GM18858 (cell line): ENCODE measurements around the gene CWC27.

Experiments
- ATAC-seq: cut with Tn5 transposase; IDR thresholded peaks from one replicate; pipeline ENCODE4 v1.9.1; 2021; ENCODE audit not compliant: unreplicated experiment

CWC27 gene

DNA sequence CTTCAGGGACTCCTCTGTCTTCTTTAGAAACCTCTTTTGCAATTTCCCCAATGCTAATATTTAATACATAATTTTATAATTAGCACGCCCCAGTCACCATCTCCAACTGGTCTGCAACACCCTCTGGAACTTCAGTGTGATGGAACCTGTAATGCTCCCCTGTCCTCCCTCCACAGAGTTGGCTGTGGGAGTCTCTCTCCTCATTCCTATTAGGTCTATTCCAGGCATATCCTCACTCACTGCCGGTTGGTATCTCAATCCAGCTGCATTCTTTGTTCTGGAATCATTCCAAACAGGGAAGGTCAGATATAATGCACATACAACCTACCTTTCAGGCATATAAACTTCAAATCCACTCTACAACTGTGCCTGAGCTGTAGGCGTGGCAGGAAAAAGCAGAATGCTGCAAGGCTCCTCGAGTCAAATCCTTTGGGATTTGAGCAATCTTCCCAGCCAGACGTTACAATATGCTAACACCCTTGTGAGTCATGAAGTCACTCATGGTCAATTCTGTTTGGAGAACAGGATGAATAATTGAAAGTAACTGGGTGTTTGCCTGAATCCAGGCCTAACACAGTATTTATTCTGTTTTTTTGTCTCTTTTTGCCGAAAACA lies 293.8 kb downstream of the CWC27 start:
- ATAC-seq, result no peak

DNA sequence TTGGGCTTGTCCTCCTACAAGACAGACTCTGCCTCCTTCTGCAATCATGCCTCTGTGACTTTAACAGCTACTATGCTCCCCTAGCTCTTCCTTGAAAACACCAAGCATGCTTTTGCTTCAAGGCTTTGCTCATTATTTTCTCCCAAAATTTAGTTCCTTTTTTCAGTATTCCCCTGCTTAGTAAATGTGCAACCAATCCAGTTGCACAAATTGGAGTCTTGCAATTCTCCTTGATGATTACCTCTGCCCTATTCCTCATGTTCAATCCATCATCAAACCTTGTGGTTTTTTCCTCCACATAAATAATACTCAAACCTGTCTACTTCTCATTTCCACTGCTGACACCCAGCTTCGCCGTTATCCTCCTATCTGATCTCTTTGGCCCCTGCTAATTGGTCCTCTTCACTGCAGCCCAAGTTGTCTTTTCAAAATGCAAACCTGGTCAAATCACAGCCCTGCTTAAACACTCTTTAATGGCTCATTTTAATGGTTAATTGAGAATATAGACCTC lies 296.3 kb downstream of the CWC27 start:
- ATAC-seq, result no peak

DNA sequence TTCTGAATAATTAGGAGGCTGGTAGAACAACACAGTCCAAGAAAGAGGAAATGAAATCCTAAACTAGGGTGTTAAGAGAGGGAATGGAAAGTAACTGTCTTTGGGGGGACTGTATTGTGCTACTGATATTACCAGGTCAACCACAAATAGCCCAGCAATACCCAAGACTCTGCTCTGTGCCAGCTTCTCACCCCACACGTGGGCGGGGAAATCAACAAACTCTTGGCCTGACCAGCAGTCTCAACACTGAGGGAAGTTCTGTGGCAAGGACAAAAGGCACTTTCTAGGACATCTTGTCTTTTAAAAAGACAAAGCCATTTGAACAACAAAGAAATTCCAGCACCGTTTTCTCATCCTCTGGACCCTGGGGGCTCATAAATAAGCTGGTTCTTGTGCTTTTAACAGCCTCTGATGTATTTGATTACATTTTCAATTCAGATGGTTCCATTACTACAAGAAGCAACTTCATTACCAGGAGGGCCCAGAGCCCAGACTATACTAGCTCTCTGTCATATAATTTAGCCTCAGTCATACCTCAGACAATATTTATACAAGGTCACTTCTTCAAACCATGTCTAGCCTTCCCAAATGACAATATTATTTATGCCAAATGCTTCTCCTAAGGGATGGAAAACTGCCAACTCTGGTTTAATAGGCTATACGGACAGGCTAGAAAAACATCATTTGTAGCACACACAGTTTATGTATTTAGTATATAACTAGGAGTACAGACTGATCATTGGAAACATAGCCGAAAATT lies 297.8 kb downstream of the CWC27 start:
- peak; percentile 81 for ATAC-seq

DNA sequence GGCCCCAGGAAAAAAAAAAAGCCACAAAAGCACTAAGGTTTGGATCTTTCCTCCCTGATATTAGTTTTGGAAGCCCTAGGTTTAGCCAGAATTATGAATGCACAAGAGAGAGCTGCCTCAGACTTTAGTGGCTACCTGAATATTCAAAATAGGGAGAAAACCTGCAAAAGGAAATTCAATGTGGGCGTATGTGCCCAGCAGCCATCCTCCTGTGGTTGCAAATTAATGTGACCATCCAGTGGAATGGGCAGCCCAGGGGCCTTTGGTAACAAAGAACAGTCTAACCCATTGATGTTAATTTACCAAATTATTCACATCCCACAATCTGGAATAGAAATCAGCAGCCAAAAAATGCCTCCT lies 298.4 kb downstream of the CWC27 start:
- no peak for ATAC-seq
